HG02870 (cell line): ENCODE results near the gene MPV17L.
"Not testable (repeated sequence)": the region's sequence is repeated elsewhere in the genome, so short reads cannot be mapped to it uniquely, and the experiment has no call there.

Experiments
- ATAC-seq: cut with Tn5 transposase; IDR thresholded peaks from one replicate; pipeline ENCODE4 v1.9.1; 2021; ENCODE audit warnings: mild to moderate bottlenecking, moderate library complexity; ENCODE audit not compliant: unreplicated experiment

Gene MPV17L

GRCh38 chr16:15395631-15396508, at the start of gene MPV17L:
Gene MPV17L (plus strand): TSS chr16:15395754. CDS start chr16:15395898, 144 bp downstream.
- ATAC-seq = not testable (repeated sequence)

DNA sequence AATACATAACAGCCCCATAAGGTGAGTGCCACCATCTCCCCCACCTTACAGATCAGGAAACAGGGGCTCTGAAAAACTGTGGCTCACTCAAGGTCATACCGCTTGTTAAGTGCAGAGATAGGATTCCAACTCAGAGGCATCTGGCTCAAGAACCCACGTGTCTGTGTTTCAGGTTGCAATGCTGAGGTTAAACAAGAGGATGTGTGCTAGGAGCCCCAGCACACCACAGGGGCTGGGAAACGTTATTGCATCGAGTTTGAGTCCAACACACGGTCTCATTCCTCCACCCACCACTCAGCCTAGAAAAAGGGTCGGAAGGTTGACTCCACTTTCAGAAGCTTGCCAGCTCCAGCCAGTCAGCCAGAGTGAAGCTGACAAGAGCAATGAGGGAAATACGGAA, 46.8 kb upstream of the MPV17L start:
- not testable (repeated sequence) for ATAC-seq

GRCh38 chr16:15351251-15351650, 44.3 kb upstream of the MPV17L start:
- ATAC-seq = not testable (repeated sequence)

DNA sequence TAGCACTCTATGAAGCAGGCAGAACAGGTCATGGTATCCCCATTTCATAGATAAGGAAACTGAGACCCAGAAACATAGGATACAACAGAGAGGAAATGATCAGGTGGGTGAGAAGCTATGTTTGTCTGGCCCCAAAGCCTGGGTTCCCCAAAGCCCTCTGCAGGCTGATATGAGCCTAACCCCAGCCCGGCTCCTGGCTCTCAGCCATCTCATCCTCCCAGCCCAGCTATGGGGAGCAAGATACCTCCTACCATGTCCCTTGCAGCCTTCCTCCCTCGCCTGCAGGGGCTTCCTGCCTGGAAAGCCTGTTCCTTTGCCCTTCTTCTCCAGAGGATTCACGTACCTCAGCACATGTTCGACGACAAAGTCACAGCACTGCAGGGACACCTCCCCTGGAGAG, 43.8 kb upstream of the MPV17L start:
- not testable (repeated sequence) for ATAC-seq

GRCh38 chr16:15352852-15353251, 42.7 kb upstream of the MPV17L start:
- not testable (repeated sequence) for ATAC-seq

- ATAC-seq = not testable (repeated sequence)
These were observed 40.7 kb upstream of the MPV17L start for GRCh38 chr16:15354846-15355245.

DNA sequence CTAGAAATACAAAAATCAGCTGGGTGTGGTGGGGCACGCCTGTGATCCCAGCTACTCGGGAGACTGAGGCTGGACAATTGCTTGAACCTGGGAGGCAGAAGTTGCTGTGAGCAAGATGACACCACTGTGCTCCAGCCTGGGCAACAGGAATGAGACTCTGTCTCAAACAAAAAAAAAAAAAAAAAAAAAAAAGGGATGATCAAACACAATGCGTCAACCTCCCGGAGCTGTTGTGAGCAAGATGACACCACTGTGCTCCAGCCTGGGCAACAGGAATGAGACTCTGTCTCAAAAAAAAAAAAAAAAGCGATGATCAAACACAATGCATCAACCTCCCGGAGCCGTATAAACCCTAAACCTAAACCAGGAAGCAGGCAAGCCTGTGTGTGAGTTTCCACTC, 38.1 kb upstream of the MPV17L start:
- not testable (repeated sequence) for ATAC-seq

- not testable (repeated sequence) for ATAC-seq
These were observed 17.4 kb upstream of the MPV17L start, which contains the start of gene NPIPA5 for GRCh38 chr16:15378194-15378593. Gene NPIPA5 (minus strand): TSS chr16:15378294. CDS start chr16:15378294, 0 bp downstream.

DNA sequence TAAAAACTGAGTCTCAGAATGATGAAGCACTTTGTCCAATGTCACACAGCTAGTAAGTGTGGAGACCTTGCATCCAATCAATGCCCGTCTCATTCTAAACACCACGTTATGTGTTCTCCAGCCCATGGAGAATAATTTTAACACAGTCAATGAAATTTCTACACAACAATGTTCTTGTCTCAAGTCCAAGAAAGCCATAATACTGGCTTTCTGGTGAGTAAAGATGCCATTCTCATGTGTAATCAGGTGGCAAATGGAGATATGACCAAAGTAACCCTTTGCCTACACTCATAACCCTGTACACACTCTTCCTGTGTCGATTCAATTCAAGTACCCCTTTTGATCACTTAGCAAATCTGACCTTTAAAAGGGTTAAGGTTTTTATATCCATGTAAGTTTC, 12.7 kb upstream of the MPV17L start:
- not testable (repeated sequence) for ATAC-seq

DNA sequence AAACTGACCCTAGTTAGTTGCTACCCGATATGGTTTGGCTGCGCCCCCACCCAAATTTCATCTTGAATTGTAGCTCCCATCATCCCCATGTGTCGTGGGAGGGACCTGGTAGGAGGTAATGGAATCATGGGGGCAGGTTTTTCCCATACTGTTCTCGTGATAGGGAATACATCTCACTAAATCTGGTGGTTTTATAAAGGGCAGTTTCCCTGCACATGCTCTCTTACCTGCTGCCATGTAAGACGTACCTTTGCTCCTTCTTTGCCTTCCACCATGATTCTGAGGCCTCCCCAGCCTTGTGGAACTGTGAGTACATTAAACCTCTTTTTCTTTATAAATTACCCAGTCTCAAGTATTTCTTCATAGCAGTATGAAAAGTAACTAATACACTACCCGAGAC, 7.5 kb upstream of the MPV17L start:
- ATAC-seq = not testable (repeated sequence)

- ATAC-seq = not testable (repeated sequence)
These were observed 5.6 kb upstream of the MPV17L start for GRCh38 chr16:15389916-15390315.

GRCh38 chr16:15393025-15393424, 2.5 kb upstream of the MPV17L start:
- not testable (repeated sequence) for ATAC-seq

GRCh38 chr16:15396509-15396829, 915 bp downstream of the MPV17L start:
- ATAC-seq = not testable (repeated sequence)

DNA sequence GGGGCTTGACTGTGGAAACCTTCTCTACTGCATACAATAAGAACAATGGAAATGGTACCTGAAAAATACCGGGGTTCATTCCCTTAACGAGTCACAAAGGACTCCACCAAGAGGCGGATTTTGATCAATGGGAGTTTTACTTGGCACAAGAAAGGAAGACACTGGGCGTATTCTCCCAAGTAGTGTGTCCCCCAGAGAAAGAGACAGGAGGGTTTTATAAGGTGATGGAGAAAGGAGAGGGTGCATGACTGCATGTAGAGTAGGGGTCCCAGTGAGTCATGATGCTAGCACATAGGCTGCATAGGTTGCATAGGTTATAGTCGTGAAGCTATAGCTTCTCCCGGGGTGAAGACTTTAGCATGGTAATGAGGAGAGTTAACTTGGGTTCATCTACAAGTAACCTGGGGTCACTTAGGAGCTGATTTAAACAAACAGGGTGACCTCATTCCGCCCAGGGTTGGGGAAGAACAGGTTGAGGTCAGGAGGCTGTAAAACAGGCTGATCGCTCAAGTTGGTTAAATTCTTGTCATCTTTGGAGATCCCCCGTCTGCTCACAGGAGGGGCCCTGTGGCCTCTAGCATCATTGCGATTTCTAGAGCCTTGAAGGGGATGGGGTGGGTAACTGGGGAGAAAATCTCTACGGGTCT, 1.5 kb downstream of the MPV17L start:
- no peak for ATAC-seq

- no peak for ATAC-seq
These were observed 3.2 kb downstream of the MPV17L start for GRCh38 chr16:15398618-15399316.

DNA sequence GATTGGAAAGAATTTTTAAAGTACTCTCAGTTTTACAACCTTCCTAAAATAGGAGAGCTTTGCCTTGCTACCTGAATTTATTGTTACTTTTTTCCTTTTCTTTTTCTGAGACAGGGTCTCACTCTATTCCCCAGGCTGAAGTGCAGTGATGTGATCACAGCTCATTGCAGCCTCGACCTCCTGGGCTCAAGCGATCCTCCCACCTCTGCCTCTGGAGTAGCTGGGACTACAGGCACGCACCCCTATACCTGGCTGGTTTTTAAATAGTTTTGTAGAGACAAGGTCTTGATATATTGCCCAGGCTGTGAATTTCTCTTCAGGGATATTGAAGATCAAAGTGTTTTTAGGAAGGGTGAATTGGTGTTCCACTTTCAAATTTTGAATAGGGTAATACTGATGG, 3.8 kb downstream of the MPV17L start:
- ATAC-seq = no peak

- ATAC-seq = not testable (repeated sequence)
These were observed 4.8 kb downstream of the MPV17L start for GRCh38 chr16:15400314-15400713.

DNA sequence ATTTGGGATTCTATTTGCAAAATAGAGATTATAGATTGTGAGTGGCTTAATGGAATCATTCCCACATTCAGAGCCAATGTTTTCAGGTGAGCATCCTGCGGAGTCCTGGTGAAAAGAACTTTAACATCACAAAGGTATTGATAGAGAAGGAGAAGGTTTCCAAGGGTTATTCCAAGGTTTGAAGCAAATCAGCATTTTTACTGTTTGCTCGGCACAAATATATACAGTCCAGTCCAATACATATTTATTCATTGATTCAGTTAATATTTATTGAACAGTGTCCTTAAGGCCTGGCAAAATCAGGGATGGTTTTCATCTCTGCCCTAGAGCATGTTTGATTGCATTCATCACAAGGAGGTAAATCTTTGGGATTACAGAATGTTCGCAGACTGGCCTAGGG, 6.4 kb downstream of the MPV17L start:
- no peak for ATAC-seq

DNA sequence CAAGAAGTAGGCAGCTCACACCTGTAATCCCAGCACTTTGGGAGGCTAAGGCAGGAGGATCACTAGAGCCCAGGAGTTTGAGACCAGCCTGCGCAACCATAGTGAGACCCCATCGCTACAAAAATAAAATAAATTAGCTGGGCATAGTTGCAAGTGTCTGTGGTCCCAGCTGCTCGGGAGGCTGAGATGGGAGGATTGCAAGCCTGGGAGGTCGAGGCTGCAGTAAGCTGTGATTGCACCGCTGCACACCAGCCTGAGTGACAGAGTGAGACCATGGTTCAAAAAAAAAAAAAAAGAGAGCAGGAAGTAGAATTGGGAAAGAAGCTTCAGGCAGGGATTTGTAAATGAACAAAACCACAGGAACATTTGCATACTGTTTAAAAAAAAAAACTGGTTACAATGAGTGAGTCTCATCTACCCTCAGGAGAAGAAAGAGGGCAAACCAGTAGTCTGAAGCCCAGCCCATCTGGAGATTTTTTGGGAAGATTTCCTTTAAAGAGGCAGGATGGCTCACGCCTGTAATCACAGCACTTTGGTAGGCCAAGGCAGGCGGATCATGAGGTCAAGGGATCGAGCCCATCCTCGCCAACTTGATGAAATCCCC, 7.9 kb downstream of the MPV17L start:
- no peak for ATAC-seq

GRCh38 chr16:15404091-15404490, 8.5 kb downstream of the MPV17L start:
- not testable (repeated sequence) for ATAC-seq

GRCh38 chr16:15404792-15405191, 9.2 kb downstream of the MPV17L start:
- no peak for ATAC-seq
